Hematopoietic multipotent progenitor cell treated with erythropoietin and hydrocortisone succinate and interleukin-3 and kit ligand, for 15 days (in vitro differentiated cells): Measurements from ENCODE around the gene WNT9A.

Experiments used
- DNase-seq: peaks from one replicate; pipeline ENCODE4 v3.0.0-alpha.2; 2015; ENCODE audit warnings: low spot score

The WNT9A gene

GRCh38 chr1:227941509-227942020, 6.2 kb downstream of the WNT9A start:
- DNase-seq = no peak

GRCh38 chr1:227940791-227941241, 6.9 kb downstream of the WNT9A start:
- no peak for DNase-seq

- no peak for DNase-seq
These were observed 7.7 kb downstream of the WNT9A start for GRCh38 chr1:227939791-227940771.

- no peak for DNase-seq
These were observed 8.6 kb downstream of the WNT9A start for GRCh38 chr1:227938911-227939790.

- DNase-seq = no peak
These were observed 9.5 kb downstream of the WNT9A start for GRCh38 chr1:227938276-227938675.

- DNase-seq = no peak
These were observed 9.9 kb downstream of the WNT9A start for GRCh38 chr1:227937838-227938145.

GRCh38 chr1:227937031-227937837, 10.5 kb downstream of the WNT9A start:
- no peak for DNase-seq

GRCh38 chr1:227935826-227936225, 11.9 kb downstream of the WNT9A start:
- DNase-seq = no peak

- peak; percentile 2 for DNase-seq
These were observed 13.0 kb downstream of the WNT9A start for GRCh38 chr1:227934476-227935313.

- no peak for DNase-seq
These were observed 17.8 kb downstream of the WNT9A start for GRCh38 chr1:227929751-227930472.

GRCh38 chr1:227928811-227929375, 18.8 kb downstream of the WNT9A start:
- no peak for DNase-seq

GRCh38 chr1:227927971-227928741, 19.6 kb downstream of the WNT9A start:
- DNase-seq = no peak

- DNase-seq = no peak
These were observed 20.5 kb downstream of the WNT9A start for GRCh38 chr1:227926896-227927885.

- no peak for DNase-seq
These were observed 21.4 kb downstream of the WNT9A start for GRCh38 chr1:227926216-227926791.

GRCh38 chr1:227925582-227926198, 22.0 kb downstream of the WNT9A start:
- no peak for DNase-seq

GRCh38 chr1:227924833-227925574, 22.7 kb downstream of the WNT9A start:
- no peak for DNase-seq
